Osteoblast (primary cell): ENCODE results near the gene CELF4. TPM values are rescaled to one million over a fixed set of nuclear protein-coding genes. Genes with fewer than 3 reads are reported as not detected.

ENCODE experiments used
- DNase-seq: peaks from one replicate; pipeline ENCODE4 v3.0.0; 2011; ENCODE audit warnings: low spot score, mixed read lengths; ENCODE audit not compliant: insufficient read length; ENCODE audit errors: missing footprints
- H2AFZ ChIP-seq: 2 replicates; pipeline ENCODE4 v1.6.0; 2011; ENCODE audit warnings: mild to moderate bottlenecking, low read length
- H3K27ac ChIP-seq: 2 replicates; pipeline ENCODE4 v1.5.1; 2011; ENCODE audit warnings: mild to moderate bottlenecking, low read depth, low read length, moderate library complexity
- H3K27me3 ChIP-seq: 2 replicates; pipeline ENCODE4 v1.6.0; 2012; ENCODE audit warnings: mild to moderate bottlenecking, control low read depth, inconsistent platforms, low read length, moderate library complexity; ENCODE audit not compliant: insufficient read depth
- H3K36me3 ChIP-seq: 2 replicates; pipeline ENCODE4 v1.5.1; 2011; ENCODE audit warnings: mild to moderate bottlenecking, low read length, control low read depth, moderate library complexity; ENCODE audit not compliant: insufficient read depth
- H3K4me1 ChIP-seq: 2 replicates; pipeline ENCODE4 v1.5.1; 2011; ENCODE audit warnings: mild to moderate bottlenecking, low read length, control low read depth, moderate library complexity; ENCODE audit not compliant: insufficient read depth
- H3K4me2 ChIP-seq: 2 replicates; pipeline ENCODE4 v1.6.0; 2011; ENCODE audit warnings: mild to moderate bottlenecking, low read length; ENCODE audit not compliant: insufficient read depth
- H3K4me3 ChIP-seq: fragments of 200-600 bp; sonication (generic); 3 replicates; pipeline ENCODE4 v1.5.1; 2012; ENCODE audit warnings: mild to moderate bottlenecking, low read length, inconsistent platforms; ENCODE audit not compliant: insufficient read depth
- H3K79me2 ChIP-seq: 2 replicates; pipeline ENCODE4 v1.6.0; 2012; ENCODE audit warnings: mild to moderate bottlenecking, low read length, control low read depth, inconsistent platforms; ENCODE audit not compliant: insufficient read depth
- H3K9me3 ChIP-seq: 2 replicates; pipeline ENCODE4 v1.5.1; 2011; ENCODE audit warnings: low read depth, low read length, control low read depth
- H4K20me1 ChIP-seq: 2 replicates; pipeline ENCODE4 v1.6.0; 2012; ENCODE audit warnings: mild to moderate bottlenecking, low read length, control low read depth; ENCODE audit not compliant: insufficient read depth
- total RNA-seq: library from RNA; depleted of rRNA; stranded (reverse); fragments of >200 nt; gene quantifications from 2 replicates; pipeline ENCODE4 v1.2.3, GENCODE V29; 2012
- TF ChIP-seq, protein P1 (sequence below): IDR thresholded peaks from 2 replicates; pipeline ENCODE4 v1.5.1; 2011; ENCODE audit warnings: mild to moderate bottlenecking, low read depth, low read length, moderate library complexity; ENCODE audit errors: extremely low read depth

Gene CELF4
- total RNA-seq, 1 donor, result not detected

DNA sequence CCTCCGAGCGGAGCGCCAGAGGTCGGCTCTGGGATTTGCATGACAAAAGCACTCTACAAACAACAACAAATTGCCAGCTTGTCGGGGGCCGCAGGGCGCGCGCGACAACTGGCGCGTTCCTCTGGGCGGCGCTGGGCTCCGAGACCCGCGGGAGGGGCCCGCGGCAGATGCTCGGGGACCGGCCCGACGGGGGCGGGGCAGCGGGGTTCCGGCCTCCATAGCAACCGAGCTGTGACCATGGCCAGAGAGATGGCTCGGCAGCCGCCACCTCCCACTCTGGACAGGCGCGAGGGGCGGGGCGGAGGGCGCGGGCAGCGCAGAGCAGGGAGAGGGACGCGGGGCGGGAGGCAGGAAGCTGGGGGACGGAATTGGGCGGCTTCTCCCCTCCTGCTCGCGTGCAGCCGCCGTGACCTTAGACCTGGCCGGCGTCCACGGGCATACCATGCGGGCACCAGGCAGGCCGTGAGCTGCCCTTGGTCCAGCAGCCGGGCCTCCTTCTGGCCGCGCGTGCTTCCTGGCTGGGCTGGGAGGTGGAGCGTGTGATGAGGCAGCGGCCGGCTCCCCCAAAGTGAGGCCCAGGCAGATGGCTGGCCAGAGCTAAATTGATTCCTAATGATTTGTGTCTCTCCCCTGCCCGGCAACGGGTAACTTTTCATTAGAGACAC lies 171.5 kb downstream of the CELF4 start:
- no peaks in the 10 kb centered on the region for H3K27me3 ChIP-seq
- H3K79me2 ChIP-seq, result no peaks in the 10 kb centered on the region
- peak; percentile 98 for DNase-seq
- H3K9me3 ChIP-seq, result no peaks in the 10 kb centered on the region
- H4K20me1 ChIP-seq, result no peaks in the 10 kb centered on the region
- peaks cover 5% of the 10 kb centered on the region for H3K4me1 ChIP-seq
- peak overlapping the region; percentile 68 for H3K4me3 ChIP-seq
- TF ChIP-seq, protein P1, sequence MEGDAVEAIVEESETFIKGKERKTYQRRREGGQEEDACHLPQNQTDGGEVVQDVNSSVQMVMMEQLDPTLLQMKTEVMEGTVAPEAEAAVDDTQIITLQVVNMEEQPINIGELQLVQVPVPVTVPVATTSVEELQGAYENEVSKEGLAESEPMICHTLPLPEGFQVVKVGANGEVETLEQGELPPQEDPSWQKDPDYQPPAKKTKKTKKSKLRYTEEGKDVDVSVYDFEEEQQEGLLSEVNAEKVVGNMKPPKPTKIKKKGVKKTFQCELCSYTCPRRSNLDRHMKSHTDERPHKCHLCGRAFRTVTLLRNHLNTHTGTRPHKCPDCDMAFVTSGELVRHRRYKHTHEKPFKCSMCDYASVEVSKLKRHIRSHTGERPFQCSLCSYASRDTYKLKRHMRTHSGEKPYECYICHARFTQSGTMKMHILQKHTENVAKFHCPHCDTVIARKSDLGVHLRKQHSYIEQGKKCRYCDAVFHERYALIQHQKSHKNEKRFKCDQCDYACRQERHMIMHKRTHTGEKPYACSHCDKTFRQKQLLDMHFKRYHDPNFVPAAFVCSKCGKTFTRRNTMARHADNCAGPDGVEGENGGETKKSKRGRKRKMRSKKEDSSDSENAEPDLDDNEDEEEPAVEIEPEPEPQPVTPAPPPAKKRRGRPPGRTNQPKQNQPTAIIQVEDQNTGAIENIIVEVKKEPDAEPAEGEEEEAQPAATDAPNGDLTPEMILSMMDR, result no peak
- peak overlapping the region; percentile 65 for H3K4me2 ChIP-seq
- H3K36me3 ChIP-seq, result no peaks in the 10 kb centered on the region
- peak overlapping the region; percentile 91 for H2AFZ ChIP-seq
- H3K27ac ChIP-seq, result peak overlapping the region; percentile 63

DNA sequence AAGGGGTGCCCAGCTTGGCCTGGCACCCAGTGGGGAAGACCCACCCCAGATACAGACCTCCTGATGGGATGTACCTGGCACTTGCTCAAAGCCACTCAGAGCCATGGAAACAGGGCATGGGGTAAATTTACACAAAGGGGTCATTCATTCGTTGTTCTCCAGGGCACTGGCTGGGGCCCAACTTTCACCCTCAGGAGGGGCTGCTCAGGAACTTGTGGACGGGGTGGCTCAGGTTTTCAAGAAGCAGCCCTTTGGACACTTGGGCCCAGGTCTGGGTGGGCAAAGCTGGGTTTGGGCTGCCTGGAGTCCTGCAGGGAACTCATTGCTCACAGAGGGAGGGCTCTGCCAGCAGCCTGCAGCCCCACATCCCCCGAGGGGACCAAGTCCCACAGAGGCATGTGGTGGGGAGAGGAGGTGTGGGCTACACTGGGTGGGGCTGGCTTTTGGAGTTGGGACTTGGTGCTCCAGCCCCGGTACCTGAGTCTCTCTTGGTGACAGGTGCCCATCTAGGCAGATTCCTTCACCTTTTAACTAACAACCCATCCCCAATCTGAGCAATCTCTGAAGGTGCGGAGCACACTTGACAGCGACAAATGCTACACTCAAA lies 172.3 kb downstream of the CELF4 start:
- peak; percentile 61 for DNase-seq
- H3K27ac ChIP-seq, result no peak overlapping the region
- no peaks in the 10 kb centered on the region for H3K36me3 ChIP-seq
- peak overlapping the region; percentile 65 for H3K4me2 ChIP-seq
- H3K79me2 ChIP-seq, result no peaks in the 10 kb centered on the region
- H4K20me1 ChIP-seq, result no peaks in the 10 kb centered on the region
- H2AFZ ChIP-seq, result no peak overlapping the region
- H3K4me1 ChIP-seq, result peaks cover 5% of the 10 kb centered on the region
- H3K27me3 ChIP-seq, result no peaks in the 10 kb centered on the region
- no peaks in the 10 kb centered on the region for H3K9me3 ChIP-seq
- peak overlapping the region; percentile 68 for H3K4me3 ChIP-seq
- TF ChIP-seq, protein P1, result no peak

DNA sequence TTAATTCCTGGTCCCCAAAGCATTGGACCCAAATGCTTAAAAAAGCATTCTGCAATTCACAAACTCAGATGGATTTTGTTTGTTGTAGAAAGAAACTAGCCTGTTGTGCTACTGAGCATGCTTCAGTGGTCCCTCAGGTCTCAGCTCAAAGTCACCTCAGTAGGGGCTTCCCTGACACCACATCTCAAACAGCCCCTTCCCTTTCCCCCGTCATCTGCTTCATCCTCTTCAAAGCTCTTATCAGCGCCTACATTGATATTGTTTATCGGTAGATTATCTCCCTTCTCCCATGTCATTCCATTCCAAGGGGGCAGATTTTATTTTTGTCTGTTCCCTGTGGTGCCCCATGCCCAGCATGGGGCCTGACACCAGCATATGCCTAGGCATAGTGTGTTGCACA lies 172.9 kb downstream of the CELF4 start:
- peak; percentile 62 for DNase-seq
- no peak overlapping the region for H2AFZ ChIP-seq
- no peak overlapping the region for H3K4me2 ChIP-seq
- no peaks in the 10 kb centered on the region for H3K36me3 ChIP-seq
- H3K9me3 ChIP-seq, result no peaks in the 10 kb centered on the region
- H3K4me1 ChIP-seq, result peaks cover 5% of the 10 kb centered on the region
- no peaks in the 10 kb centered on the region for H4K20me1 ChIP-seq
- no peak overlapping the region for H3K4me3 ChIP-seq
- H3K27me3 ChIP-seq, result no peaks in the 10 kb centered on the region
- no peak overlapping the region for H3K27ac ChIP-seq
- H3K79me2 ChIP-seq, result no peaks in the 10 kb centered on the region
- TF ChIP-seq, protein P1, result no peak

DNA sequence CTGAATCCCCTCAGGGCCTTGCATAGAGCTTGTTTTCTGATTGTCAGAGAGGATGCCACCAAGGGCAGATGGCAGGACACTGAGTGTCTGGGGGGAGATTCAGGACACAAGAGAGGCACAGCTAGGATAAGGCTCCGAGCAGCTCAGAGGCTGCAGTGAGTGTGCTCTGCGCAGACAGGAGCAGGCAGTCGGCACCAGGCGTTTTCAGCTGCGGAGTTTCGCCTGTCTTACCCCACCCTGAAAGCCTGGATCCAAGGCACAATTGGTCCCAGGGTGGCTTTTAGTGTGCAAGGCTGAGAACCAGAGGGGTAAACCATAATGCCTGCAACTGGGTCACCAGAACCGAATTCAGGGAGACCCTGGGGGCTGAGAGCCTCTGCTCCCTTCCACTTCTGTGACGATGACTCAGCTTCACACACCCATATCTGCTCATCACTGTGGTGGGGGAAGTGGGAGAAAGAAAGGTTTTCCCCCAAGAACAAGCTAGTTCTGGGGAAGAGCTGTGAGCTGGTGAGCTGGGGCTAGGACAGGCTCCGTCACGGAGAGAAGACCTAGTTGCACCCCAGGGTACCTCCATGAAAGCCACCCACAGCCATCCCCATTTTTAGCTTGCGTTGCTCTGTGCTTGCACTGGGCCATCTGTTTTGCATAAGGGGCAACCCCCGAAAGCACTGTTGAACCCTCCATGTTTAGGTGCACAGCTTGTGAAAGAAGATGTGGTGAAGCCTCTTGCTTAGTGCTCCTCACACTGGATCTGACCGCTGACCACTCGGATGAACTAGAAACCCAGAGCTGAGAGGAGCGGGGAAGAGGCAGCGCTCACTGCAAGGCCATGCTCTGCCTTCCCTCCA lies 173.7 kb downstream of the CELF4 start:
- peak; percentile 76 for DNase-seq
- H3K27me3 ChIP-seq, result no peaks in the 10 kb centered on the region
- H3K36me3 ChIP-seq, result no peaks in the 10 kb centered on the region
- H3K27ac ChIP-seq, result no peak overlapping the region
- peaks cover 5% of the 10 kb centered on the region for H3K4me1 ChIP-seq
- H2AFZ ChIP-seq, result no peak overlapping the region
- H3K4me2 ChIP-seq, result no peak overlapping the region
- no peaks in the 10 kb centered on the region for H4K20me1 ChIP-seq
- no peak overlapping the region for H3K4me3 ChIP-seq
- H3K79me2 ChIP-seq, result no peaks in the 10 kb centered on the region
- H3K9me3 ChIP-seq, result no peaks in the 10 kb centered on the region
- TF ChIP-seq, protein P1, result no peak
